Sigmoid colon (tissue), 4 donors: Measurements from ENCODE around the gene SOCS1.

Experiments used
- EP300 ChIP-seq, 4 donors: sonication (generic); formaldehyde crosslinking; IDR thresholded peaks; one replicate each; pipeline ENCODE4 v1.6.1; 2017; ENCODE audit warnings: antibody characterized with exemption in 4 of 4
- POLR2A ChIP-seq, 2 donors: fragments of 450-650 bp; IDR thresholded peaks; one replicate each; pipeline ENCODE4 v1.6.1; 2016; ENCODE audit warnings: antibody characterized with exemption in 2 of 2, mild to moderate bottlenecking in 2 of 2, moderate library complexity in 2 of 2
- POLR2AphosphoS5 ChIP-seq, 4 donors: sonication (generic); formaldehyde crosslinking; IDR thresholded peaks; one replicate each; pipeline ENCODE4 v1.6.1; 2017; ENCODE audit warnings: antibody characterized with exemption in 4 of 4

- TF ChIP-seq POLR2A (IDR thresholded peaks at IDR 0.05) (no peak), EP300 (IDR thresholded peaks at IDR 0.05) (no peak), POLR2AphosphoS5 (IDR thresholded peaks at IDR 0.05) (no peak)
These were observed 7.9 kb downstream of the SOCS1 start for GRCh38 chr16:11248133-11248532.
